Measurements from ENCODE around the gene FSIP2.

DNA sequence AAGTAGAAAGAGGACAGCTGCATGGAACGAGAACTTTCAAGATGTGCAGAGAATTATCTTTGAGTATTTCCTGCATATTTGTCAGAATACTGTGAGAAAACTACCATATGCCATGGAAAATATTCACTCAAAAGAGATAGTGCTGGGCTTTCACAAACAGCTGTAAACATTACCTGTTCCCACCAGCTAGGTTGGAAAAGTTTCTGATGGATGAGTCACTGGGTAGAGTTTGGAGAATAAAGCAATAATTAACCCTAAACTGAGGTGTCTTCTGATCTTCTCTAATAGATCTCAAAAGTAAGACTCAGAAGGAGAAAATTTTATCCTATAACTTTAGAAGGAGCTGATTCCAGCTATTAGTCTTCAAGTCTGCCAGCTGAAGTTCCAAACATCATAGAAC, 3.9 kb upstream of the FSIP2 start:
- TF ChIP-seq, protein P1, sequence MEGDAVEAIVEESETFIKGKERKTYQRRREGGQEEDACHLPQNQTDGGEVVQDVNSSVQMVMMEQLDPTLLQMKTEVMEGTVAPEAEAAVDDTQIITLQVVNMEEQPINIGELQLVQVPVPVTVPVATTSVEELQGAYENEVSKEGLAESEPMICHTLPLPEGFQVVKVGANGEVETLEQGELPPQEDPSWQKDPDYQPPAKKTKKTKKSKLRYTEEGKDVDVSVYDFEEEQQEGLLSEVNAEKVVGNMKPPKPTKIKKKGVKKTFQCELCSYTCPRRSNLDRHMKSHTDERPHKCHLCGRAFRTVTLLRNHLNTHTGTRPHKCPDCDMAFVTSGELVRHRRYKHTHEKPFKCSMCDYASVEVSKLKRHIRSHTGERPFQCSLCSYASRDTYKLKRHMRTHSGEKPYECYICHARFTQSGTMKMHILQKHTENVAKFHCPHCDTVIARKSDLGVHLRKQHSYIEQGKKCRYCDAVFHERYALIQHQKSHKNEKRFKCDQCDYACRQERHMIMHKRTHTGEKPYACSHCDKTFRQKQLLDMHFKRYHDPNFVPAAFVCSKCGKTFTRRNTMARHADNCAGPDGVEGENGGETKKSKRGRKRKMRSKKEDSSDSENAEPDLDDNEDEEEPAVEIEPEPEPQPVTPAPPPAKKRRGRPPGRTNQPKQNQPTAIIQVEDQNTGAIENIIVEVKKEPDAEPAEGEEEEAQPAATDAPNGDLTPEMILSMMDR (IDR thresholded peaks at IDR 0.05) = no peak
- no peak for TF ChIP-seq POLR2A (IDR thresholded peaks at IDR 0.05)
